Stimulated activated naive CD4-positive, alpha-beta T cell treated with Interleukin-2 at 50 U/mL for 16 hours (primary cell): Measurements from ENCODE around the gene SEMA5B.

Source experiments
- DNase-seq: peaks from one replicate; lab custom pipeline; 2025; lab: John Stamatoyannopoulos, UW

The SEMA5B gene

GRCh38 chr3:122944671-122945161 lies 82.8 kb downstream of the SEMA5B start:
- no peak for DNase-seq

- DNase-seq: no peak
Observed at GRCh38 chr3:122943828-122944190, 83.8 kb downstream of the SEMA5B start.

GRCh38 chr3:122942937-122943827 lies 84.4 kb downstream of the SEMA5B start:
- DNase-seq: no peak

- DNase-seq: no peak
Observed at GRCh38 chr3:122942239-122942638, 85.3 kb downstream of the SEMA5B start.

- DNase-seq: no peak
Observed at GRCh38 chr3:122941228-122942206, 86.0 kb downstream of the SEMA5B start.

- DNase-seq: no peak
Observed at GRCh38 chr3:122940628-122941086, 86.9 kb downstream of the SEMA5B start.

GRCh38 chr3:122938783-122939425 lies 88.7 kb downstream of the SEMA5B start:
- DNase-seq: no peak

GRCh38 chr3:122937745-122938144 lies 89.8 kb downstream of the SEMA5B start:
- no peak for DNase-seq

GRCh38 chr3:122936986-122937385 lies 90.6 kb downstream of the SEMA5B start:
- no peak for DNase-seq

GRCh38 chr3:122936335-122936734 lies 91.2 kb downstream of the SEMA5B start:
- no peak for DNase-seq

GRCh38 chr3:122934251-122934650 lies 93.3 kb downstream of the SEMA5B start:
- no peak for DNase-seq

GRCh38 chr3:122932251-122932967 lies 95.2 kb downstream of the SEMA5B start:
- DNase-seq: no peak

- no peak for DNase-seq
Observed at GRCh38 chr3:122931636-122932035, 95.9 kb downstream of the SEMA5B start.

GRCh38 chr3:122930063-122930997 lies 97.2 kb downstream of the SEMA5B start:
- DNase-seq: no peak

GRCh38 chr3:122929188-122930062 lies 98.1 kb downstream of the SEMA5B start:
- no peak for DNase-seq

GRCh38 chr3:122928396-122929187 lies 99.0 kb downstream of the SEMA5B start:
- no peak for DNase-seq

- no peak for DNase-seq
Observed at GRCh38 chr3:122927726-122928125, 99.8 kb downstream of the SEMA5B start.

GRCh38 chr3:122926811-122927210 lies 100.8 kb downstream of the SEMA5B start:
- DNase-seq: no peak
